ENCODE results near the gene BLOC1S6. TPM values are rescaled to one million over a fixed set of nuclear protein-coding genes. Genes with fewer than 3 reads are reported as not detected.

BLOC1S6 gene
- total RNA-seq, 6 donors from 2014 or later = 20.9 to 51.6 (median 36.9) TPM

DNA sequence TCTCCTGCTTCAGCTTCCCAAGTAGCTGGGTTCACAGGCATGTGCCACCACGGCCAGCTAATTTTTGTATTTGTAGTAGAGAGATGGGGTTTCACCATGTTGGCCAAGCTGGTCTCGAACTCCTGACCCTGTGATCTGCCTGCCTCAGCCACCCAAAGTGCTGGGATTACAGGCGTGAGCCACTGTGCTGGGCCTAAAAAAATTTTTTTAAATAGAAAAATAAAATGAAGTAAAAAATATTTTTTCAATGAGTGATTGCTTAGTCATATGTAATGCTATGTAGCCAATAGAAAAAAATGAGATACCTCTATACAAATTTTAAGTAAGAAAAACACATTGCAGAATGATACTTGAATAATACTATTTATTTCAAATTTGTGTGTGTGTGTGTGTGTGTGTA lies 36.7 kb upstream of the BLOC1S6 start:
- DNase-seq = no peak
- WGBS, 2 donors = 81 to 83% methylated on average over 3 of the region's 3 CpGs
- no peaks in the 10 kb centered on the region for H3K36me3 ChIP-seq
- H3K4me3 ChIP-seq = no peak overlapping the region
- no peaks in the 10 kb centered on the region for H3K27me3 ChIP-seq
- H3K4me1 ChIP-seq = no peaks in the 10 kb centered on the region
- H3K27ac ChIP-seq = no peak overlapping the region
- no peaks in the 10 kb centered on the region for H3K9me3 ChIP-seq
- TF ChIP-seq POLR2AphosphoS5 (IDR thresholded peaks at IDR 0.05) (no peak), EP300 (IDR thresholded peaks at IDR 0.05) (no peak), POLR2A (IDR thresholded peaks at IDR 0.05) (no peak)
- TF ChIP-seq, protein P1, sequence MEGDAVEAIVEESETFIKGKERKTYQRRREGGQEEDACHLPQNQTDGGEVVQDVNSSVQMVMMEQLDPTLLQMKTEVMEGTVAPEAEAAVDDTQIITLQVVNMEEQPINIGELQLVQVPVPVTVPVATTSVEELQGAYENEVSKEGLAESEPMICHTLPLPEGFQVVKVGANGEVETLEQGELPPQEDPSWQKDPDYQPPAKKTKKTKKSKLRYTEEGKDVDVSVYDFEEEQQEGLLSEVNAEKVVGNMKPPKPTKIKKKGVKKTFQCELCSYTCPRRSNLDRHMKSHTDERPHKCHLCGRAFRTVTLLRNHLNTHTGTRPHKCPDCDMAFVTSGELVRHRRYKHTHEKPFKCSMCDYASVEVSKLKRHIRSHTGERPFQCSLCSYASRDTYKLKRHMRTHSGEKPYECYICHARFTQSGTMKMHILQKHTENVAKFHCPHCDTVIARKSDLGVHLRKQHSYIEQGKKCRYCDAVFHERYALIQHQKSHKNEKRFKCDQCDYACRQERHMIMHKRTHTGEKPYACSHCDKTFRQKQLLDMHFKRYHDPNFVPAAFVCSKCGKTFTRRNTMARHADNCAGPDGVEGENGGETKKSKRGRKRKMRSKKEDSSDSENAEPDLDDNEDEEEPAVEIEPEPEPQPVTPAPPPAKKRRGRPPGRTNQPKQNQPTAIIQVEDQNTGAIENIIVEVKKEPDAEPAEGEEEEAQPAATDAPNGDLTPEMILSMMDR (IDR thresholded peaks at IDR 0.05) = no peak
- ATAC-seq (ENCODE audit: low FRiP score in 2 of 2) = no peak

DNA sequence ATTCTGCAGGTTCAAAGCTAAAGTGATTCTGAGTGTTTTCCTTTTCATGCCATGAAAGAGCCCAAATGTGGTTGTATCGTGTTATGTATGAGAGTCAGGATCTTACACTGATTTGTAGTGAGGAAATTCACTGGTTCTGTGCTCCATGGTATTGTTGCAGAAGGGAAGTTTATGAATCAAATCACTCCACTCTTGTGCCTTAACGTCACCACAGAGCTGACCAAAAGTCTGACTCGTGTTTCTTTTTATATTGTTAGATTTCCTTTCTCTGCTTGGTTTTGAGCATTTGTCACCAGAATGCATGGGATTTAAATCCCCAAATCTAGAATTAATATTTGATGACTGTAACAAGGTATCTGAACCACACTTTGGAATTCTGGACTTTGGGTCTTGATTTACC lies 35.5 kb upstream of the BLOC1S6 start:
- Histone ChIP-seq H3K27ac (no peak overlapping the region), H3K4me1 (no peaks in the 10 kb centered on the region), H3K9me3 (no peaks in the 10 kb centered on the region), H3K27me3 (no peaks in the 10 kb centered on the region), H3K36me3 (no peaks in the 10 kb centered on the region), H3K4me3 (no peak overlapping the region)
- 47 to 55% methylated on average over 3 of the region's 3 CpGs for WGBS, 2 donors
- DNase-seq = no peak
- no peak for ATAC-seq (ENCODE audit: low FRiP score in 2 of 2)
- TF ChIP-seq POLR2AphosphoS5 (IDR thresholded peaks at IDR 0.05) (no peak), POLR2A (IDR thresholded peaks at IDR 0.05) (no peak), EP300 (IDR thresholded peaks at IDR 0.05) (no peak)
- TF ChIP-seq, protein P1 (IDR thresholded peaks at IDR 0.05) = no peak

DNA sequence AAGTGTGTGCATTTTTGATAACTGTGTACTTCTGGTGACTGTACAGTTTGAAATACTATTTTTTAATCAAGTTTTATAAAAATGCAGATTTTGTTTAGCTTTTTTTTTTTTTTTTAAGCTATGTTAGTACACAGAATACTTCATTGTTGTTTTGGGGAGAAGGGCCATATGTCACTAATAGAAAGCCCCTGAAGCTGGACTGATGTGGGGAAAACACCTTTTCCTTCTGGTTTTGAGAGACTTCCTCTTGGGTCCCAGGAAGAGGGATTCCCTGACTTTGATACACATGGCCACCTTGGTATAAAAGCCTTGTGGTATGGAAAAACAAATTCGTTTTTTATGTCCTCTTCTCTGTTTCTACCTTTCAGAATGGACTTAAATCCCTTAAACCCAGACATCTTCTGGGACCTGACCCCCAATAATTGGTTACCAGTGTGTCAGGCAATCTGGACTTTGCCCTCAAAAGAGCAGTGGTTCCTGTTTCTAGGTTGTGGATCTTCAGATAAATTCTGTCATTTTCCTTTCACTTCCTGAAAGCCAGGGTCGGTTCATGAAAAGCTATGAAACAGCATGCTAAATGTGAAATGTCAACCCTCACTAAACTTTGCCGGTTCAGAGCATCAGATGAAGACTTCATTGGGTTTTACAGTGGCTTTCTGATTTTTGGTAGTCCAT lies 31.1 kb upstream of the BLOC1S6 start:
- WGBS, 2 donors = 33 to 53% methylated on average over 3 of the region's 3 CpGs
- H3K4me3 ChIP-seq = no peak overlapping the region
- no peak for DNase-seq

DNA sequence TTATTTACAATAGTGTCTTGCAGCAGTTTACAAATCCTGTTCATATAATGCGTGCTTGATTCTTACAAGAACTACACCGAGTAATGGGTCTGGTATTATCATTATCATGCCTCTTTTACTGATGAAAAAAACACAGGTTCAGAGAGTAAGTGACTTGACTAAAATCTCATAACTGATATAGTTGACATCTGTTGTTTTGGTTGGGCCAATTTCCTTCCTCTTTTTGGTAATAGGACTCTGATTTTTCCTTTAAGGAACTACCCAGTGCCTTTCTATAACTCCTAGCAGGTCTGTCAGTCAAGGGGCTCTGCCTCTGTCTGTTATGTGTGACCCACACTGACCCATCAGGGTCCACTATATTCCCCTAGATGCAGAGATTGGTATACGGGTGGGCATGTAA lies 14.6 kb upstream of the BLOC1S6 start:
- Histone ChIP-seq H3K27me3 (no peaks in the 10 kb centered on the region), H3K36me3 (no peaks in the 10 kb centered on the region), H3K27ac (no peak overlapping the region), H3K9me3 (no peaks in the 10 kb centered on the region), H3K4me3 (no peak overlapping the region), H3K4me1 (no peaks in the 10 kb centered on the region)
- TF ChIP-seq, protein P1 (IDR thresholded peaks at IDR 0.05) = no peak
- TF ChIP-seq EP300 (IDR thresholded peaks at IDR 0.05) = no peak
- ATAC-seq (ENCODE audit: low FRiP score in 2 of 2) (peak in 1 of 2 donors; percentile 21), DNase-seq (no peak)
- 60 to 72% methylated on average over 3 of the region's 3 CpGs for WGBS, 2 donors

More for the DNA sequence above, 31.1 kb upstream of the BLOC1S6 start:
- no peaks in the 10 kb centered on the region for H3K27me3 ChIP-seq
- no peak overlapping the region for H3K27ac ChIP-seq
- no peaks in the 10 kb centered on the region for H3K4me1 ChIP-seq
- TF ChIP-seq POLR2AphosphoS5 (IDR thresholded peaks at IDR 0.05) = no peak
- TF ChIP-seq EP300 (IDR thresholded peaks at IDR 0.05) = no peak
- no peak for ATAC-seq (ENCODE audit: low FRiP score in 2 of 2)
- no peaks in the 10 kb centered on the region for H3K36me3 ChIP-seq
- no peaks in the 10 kb centered on the region for H3K9me3 ChIP-seq

DNA sequence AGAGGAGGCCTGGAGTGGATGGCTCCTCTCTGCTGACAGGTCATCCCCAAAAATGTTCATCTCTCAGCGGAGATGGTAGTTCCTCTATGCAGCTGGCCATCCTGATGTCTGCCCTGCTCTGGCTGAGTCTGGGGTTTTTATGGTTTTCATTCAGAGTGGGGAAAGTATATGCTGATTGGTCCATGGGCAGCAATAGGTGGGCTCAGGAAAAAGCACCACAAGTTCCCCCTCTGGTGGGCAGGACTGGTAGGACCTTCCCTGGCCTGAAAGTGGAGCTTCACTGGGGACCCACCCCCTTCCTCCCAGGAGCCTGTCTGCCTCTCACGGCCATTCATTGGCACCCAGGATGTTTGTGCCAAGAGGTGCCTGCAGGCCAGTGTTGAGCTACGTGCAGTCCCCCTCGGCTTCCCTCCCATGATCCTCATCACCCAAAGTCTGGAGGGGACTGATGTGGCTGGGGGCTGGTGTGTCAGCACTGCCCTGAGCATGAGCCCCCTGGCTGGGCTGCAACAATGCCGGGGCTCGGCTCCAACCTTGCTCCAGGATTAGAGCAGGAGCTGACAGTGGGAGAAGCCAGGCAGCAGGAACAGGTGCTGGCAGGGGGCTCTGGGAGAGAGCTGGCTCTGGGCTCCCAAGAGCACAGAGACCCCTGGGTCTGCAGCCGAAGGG lies 13.1 kb upstream of the BLOC1S6 start:
- no peaks in the 10 kb centered on the region for H3K36me3 ChIP-seq
- H3K9me3 ChIP-seq = no peaks in the 10 kb centered on the region
- TF ChIP-seq, protein P1 (IDR thresholded peaks at IDR 0.05) = peak in 1 of 6 experiments; percentile 10
- TF ChIP-seq EP300 (IDR thresholded peaks at IDR 0.05) (no peak), POLR2AphosphoS5 (IDR thresholded peaks at IDR 0.05) (no peak)
- 73 to 78% methylated on average over 4 to 5 of the region's 7 CpGs for WGBS, 2 donors
- no peaks in the 10 kb centered on the region for H3K4me1 ChIP-seq
- peak in 1 of 2 donors; percentile 48 for DNase-seq
- ATAC-seq (ENCODE audit: low FRiP score in 2 of 2) = peak in 1 of 2 donors; percentile 59
- H3K27me3 ChIP-seq = no peaks in the 10 kb centered on the region
- no peak overlapping the region for H3K4me3 ChIP-seq
- no peak overlapping the region for H3K27ac ChIP-seq
